Posterior cingulate gyrus (tissue), 11 donors: ENCODE measurements around the gene KBTBD7.

ENCODE experiments used
- DNase-seq, 10 donors: peaks; one replicate each; pipeline versions ENCODE4 v3.0.0 to v3.0.0-alpha.2; 2020 to 2021; ENCODE audit warnings: mixed read lengths in 3 of 10
- intact Hi-C: fragments of 100-400 bp; cut with DNase I; formaldehyde crosslinking; loops from one replicate; pipeline ENCODE4 v1.15.1; 2023

KBTBD7 gene, protein sequence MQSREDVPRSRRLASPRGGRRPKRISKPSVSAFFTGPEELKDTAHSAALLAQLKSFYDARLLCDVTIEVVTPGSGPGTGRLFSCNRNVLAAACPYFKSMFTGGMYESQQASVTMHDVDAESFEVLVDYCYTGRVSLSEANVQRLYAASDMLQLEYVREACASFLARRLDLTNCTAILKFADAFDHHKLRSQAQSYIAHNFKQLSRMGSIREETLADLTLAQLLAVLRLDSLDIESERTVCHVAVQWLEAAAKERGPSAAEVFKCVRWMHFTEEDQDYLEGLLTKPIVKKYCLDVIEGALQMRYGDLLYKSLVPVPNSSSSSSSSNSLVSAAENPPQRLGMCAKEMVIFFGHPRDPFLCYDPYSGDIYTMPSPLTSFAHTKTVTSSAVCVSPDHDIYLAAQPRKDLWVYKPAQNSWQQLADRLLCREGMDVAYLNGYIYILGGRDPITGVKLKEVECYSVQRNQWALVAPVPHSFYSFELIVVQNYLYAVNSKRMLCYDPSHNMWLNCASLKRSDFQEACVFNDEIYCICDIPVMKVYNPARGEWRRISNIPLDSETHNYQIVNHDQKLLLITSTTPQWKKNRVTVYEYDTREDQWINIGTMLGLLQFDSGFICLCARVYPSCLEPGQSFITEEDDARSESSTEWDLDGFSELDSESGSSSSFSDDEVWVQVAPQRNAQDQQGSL

DNA sequence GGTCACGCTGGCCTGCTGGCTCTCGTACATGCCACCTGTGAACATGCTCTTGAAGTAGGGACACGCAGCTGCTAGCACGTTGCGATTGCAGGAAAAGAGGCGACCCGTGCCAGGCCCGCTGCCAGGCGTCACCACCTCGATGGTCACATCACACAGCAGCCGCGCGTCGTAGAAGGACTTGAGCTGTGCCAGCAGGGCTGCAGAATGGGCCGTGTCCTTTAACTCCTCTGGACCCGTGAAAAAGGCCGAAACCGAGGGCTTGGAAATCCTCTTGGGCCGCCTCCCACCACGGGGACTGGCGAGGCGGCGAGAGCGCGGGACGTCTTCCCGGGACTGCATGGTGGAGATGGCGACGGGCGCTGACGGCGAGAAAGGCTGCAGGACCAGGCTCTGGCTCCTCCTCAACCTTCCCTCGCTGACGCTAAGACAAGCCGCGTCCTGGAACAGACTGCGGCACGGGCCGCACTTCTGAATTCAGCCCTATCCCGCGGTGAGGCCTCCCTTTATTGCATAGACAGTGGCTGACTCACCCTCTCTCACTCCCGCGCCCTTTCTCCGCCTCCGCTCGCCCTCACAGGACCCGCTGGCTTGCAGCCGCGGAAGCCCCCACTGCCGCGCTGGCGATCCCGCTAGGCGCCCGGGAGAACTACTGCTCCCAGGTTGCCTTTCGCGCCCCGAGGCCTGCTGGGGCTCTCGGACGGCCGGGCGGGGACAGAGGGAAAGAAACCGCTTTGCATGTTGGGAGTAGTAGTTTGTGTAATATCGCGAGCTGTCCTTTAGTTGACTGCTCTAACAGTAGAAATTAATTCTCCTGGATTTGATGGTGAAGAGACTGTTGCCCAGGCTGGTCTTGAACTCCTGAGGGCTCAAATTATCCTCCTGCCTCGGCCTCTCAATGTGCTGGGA is at the start of gene KBTBD7:
Gene KBTBD7 (minus strand): TSS at position 651 of the 906 bp plus-strand sequence. CDS start 312 bp downstream, at position 339.
- peak; percentile 91 to 99 (median 96) for DNase-seq
- intact Hi-C loops, result loop anchor here (1.0 to 10.0 kb wide), 3 partner anchors 62 to 129 kb away; partner anchors contain the start of genes KBTBD6, NAA16 and WBP4

DNA sequence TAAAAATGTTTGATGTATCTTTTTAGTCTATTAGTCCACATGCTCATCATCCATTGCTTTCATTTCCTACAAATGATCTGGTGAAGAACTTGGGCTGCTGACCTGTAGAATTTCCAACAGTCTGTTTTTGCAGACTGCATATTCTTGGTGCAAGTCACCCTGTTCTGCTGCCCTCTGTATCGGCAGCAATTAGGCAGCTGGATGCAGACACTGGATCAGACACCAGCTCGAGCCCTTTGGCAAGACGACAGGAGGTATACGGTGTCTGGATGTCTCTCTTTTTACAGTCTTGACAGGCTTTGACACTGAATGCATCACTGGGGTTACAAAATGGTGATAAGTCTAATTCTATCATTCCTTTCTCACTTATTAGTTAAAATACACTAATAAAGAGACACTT is 47.3 kb upstream of the KBTBD7 start:
- intact Hi-C loops, result no loop called here

DNA sequence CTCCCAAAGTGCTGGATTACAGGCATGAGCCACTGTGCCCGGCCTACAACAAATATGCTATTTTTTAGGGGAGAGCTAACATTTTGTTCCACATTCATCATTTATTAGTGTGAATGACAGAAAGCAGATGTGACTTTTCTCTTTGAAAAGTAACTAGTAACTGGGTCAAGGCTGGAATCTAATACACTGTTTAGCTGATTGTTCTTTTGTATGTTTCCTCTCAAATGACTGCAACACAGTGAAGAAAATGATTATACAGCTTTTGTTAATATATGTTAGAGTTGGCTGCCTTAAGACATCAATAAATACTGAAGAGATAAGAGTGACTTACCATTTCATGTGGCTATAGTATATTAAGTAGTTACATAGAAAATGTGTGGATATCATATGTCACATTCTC is 42.0 kb upstream of the KBTBD7 start:
- DNase-seq, result no peak
- intact Hi-C loops, result no loop called here

More for the DNA sequence above, 47.3 kb upstream of the KBTBD7 start:
- no peak for DNase-seq

DNA sequence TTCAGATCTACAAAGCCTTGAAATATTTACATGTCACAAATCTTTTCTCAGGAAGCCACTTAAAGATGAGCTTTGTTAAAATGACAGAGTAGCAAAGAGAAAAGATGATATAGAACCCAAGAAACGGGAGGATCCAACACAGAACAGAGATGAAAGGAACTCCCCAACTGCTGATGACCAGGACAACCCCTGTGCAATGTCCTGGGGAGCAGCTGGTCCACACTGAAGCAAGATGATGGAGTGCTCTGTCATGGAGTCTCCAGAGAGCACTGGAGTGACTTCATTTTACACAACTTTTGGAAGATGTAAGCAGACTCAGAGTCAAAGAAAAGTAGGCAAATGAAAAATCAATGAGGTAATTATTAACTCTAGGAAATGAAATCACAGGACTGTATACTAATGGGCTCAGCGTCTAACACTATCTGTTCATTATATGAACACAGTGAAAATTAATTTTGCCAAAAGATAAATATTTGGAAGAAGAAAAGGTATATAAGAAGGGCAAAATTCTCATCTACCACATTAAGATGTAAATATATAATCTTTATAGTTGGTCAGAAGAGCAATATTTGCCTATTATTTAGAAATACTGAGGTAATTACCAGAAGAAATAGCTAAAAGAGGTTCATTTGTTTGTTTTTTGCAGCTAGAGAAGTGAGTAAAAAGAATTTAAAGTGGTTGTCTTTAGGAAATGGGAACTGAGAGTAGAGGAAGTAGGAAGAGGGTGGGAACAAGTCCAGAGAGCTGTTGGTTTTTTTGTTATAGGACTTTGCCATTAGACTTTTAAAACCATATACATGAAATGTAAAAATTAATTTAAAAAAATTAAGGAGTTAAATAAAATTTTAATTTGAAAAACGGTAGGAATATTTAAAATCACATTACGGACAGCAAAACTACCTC is 38.5 kb upstream of the KBTBD7 start:
- intact Hi-C loops, result no loop called here
- no peak for DNase-seq

DNA sequence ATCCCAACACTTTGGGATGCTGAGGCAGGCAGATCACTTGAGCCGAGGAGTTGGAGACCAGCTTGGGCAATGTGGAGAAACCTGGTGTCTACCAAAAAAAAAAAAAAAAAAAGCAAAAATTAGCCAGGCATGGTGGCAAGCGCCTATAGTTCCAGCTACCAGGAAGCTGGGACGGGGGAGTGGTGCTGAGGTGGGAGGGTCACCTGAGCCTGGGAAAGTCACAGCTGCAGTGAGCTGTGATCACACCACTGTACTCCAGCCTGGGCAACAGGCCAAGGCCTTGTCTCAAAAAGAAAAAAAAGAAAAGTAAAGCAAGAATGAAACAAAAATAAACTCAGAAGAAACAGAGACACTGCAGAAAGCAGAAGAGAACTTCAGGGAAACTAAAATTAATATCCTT is 37.4 kb upstream of the KBTBD7 start:
- no peak for DNase-seq

DNA sequence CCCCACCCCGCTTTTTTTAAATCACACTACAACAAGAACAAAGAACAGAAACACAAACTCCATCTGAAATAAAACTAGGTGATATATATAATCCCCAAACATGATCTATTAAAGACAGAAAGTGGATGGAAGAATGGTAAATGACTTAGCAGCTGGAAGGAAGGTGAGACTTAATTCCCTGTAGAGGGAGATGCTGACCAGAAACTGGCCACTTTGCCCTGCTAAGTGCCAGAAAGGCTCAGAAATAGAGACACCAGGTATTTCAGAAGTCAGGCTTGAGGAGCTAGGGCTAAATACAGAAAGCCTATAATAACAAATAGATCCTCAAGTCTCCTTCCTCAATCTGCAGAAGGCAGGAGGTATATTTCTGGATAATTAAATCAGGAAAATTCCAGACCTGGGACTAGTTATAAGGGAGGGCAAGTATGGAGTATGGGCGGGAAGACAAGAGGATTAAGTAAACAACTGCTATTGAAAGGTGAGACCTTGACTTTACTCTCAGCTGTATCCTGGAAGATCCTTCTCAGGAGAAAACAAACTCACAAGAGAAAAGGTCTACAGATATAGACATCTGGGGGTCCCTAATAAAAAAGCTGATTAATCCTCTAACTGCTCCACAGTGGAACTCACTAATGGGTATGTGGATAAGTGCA is 36.8 kb upstream of the KBTBD7 start:
- DNase-seq, result no peak
- intact Hi-C loops, result no loop called here

More for the DNA sequence above, 37.4 kb upstream of the KBTBD7 start:
- intact Hi-C loops, result no loop called here

DNA sequence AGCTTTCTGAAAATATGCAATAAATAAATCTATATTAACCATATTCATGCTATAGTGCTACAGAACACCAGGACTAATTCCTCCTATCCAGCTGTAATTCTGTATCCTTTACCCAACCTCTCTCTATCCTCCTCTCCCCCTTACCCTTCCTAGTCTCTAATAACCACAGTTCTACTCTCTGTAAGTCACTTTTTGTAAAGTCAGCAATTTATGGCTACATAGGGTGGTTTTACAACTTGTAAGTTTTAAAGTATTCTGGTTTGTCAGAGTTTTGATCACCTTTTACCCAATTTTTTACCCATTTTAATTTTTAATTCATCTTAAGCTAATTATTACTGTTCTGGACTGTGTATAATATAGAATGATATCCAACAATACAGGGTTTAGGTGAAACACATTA is 35.0 kb upstream of the KBTBD7 start:
- no peak for DNase-seq
- intact Hi-C loops, result no loop called here

DNA sequence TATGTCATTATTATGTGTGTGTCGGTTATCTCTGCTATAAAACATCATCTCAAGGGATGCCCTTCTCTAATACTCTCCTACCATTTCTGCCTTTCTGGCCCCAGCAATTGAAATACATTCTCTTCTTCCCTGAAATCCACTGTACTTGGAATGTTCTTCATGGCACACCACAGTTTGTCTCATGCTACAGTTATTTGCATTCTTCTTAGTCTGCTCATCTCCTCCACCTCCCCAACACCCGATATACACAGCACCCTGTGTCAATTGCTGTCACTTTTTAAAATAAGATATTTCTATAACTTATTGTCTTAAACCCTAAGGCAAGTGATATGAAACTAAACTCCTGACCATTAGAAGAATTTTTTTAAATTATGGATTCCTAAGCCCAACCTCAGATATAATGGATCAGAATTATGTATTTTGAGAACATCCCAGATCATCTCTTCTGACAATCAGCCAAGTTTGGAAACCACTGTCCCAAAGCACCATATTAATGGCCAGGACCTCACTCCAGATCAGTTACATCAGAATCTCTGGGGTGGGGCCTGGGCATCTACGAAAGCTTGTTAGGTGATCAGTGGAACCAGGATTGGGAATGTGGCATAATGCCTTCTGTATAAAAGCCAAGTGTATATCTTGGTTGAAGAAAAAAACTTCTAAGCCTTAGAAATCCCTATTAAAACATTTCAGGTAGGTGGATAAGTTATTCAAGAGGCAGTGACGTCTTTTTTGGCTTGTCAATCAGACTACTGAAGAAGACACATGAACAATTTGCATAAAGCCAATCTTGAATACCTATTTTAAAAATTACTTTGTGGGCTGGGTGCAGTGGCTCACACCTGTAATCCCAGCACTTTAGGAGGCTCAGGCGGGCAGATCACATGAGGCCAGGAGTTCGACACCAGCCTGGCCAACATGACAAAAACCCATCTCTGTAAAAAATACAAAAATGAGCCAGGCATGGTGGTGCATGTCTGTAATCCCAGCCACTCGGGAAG is 30.0 kb upstream of the KBTBD7 start:
- intact Hi-C loops, result no loop called here
- DNase-seq, result no peak

DNA sequence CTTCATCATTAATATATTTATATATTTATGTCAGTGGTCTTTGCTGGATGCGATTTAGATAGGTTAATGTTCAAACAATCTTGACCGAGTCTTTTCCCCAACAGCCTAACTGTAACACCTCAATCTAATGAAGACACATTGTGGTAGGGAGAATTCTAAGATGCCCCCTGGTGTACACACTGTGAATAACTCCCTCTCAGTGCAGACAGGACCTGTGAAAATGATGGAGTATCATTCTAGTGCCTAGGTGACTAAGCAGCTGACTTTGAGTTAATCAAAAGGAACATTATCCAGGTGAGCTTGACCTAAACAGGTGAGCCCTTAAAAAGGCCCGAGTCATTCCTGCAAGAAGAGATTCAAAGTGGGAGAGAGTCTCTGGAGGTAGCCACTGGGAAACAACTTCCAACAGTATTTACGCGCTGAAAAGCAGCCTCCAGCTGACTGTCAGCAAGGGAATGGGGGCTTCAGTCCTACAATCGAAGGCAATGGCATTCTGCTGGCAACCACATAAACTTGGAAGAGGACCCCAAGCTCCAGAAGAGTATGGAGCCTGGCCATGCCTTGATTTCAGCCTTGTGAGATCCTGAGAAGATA is 28.0 kb upstream of the KBTBD7 start:
- intact Hi-C loops, result loop anchor here (2.0 kb wide), 1 partner anchor 148 kb away; no protein-coding TSS in a partner anchor
- peak in 5 of 10 donors; percentile 12 to 80 (median 33) for DNase-seq

DNA sequence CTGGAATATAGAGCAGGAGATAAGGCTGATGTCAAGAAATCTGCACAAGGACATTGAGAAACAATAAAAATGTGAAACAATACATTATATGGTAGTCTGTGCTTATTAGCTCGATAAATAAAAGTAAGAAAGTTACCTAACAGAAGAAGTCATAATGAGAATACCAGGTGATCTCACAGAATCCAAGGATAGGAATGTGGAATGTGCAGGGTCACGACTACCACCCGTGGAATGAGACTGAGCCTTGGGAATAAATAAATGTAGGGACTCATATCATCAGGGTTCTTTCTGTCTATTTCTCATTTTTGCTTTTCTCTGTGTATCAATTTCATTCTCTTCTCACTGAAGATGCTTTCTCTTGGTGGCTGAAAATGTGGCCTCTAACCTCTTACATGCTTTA is 26.0 kb upstream of the KBTBD7 start:
- intact Hi-C loops, result no loop called here

DNA sequence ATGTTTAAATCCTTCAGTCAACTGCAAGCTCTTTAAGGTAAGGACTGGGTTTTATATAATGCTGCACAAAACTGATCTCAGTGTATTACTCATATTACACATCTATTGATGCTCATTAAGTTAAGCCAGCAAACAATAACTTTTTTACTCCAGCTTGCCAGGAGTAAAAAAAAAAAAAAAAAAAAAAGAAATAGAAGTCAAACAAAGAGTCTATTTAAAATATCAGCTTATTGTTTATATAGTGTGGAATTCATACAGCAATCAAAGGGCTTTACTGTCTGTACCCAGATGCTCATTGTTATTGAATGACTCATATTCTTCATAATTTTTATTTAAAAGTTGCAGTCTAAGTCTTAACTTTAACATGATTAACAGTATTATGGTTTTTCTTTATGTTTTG is 21.8 kb upstream of the KBTBD7 start:
- DNase-seq, result no peak
- intact Hi-C loops, result no loop called here

More for the DNA sequence above, 26.0 kb upstream of the KBTBD7 start:
- no peak for DNase-seq

DNA sequence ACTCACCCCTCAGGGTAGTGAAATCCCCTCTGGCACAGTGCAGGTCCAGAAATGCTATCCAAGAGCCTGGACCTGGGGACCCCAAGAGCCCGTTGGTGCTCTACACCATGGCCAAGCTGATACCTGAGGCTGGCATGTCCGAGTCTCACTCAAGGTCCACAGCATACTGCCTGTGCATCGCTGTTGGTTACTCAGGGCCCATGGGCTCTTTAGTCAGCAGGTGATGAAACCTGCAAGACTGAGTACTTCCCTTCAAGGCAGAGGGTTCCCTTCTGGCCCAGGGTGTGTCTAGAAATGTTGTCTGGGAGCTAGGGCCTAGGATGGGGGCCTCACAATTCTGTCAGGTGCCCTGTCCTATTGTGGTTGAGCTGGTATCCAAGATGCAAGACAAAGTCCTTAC is 19.6 kb upstream of the KBTBD7 start:
- no peak for DNase-seq
- intact Hi-C loops, result no loop called here

DNA sequence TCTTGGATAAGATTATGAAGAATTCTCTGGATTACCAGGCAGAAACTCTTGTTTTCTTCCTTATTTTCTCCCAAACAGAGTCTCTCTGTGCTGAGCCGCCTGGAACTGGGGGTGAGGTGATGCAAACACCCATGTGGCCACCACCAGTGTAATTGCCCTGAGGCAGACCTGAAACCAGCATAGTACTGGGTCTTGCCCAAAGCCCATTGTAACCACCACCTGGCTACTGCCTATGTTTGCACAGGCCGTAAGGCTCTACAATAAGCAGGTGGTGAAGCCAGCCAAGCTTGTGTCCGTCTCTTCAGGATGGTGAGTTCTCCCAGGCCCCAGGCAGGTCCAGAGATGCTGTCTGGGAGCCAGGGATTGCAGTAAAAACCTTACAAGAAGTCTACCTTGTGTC is 18.9 kb upstream of the KBTBD7 start:
- DNase-seq, result no peak
- intact Hi-C loops, result no loop called here

DNA sequence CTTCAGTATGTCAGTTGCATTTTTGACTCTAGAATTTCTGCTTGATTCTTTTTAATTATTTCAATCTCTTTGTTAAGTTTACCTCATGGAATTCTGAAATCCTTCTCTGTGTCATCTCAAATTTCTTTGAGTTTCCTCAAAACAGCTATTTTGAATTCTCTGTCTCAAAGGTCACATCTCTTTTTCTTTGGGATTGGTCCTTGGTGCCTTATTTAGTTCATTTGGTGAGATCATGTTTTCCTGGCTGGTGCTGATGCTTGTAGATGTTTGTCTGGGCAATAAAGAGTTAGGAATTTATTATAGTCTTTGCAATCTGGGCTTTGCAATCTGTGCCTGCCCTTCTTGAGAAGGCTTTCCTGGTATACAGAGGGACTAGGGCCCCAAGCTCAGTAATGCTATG is 18.5 kb upstream of the KBTBD7 start:
- intact Hi-C loops, result no loop called here
- DNase-seq, result no peak

DNA sequence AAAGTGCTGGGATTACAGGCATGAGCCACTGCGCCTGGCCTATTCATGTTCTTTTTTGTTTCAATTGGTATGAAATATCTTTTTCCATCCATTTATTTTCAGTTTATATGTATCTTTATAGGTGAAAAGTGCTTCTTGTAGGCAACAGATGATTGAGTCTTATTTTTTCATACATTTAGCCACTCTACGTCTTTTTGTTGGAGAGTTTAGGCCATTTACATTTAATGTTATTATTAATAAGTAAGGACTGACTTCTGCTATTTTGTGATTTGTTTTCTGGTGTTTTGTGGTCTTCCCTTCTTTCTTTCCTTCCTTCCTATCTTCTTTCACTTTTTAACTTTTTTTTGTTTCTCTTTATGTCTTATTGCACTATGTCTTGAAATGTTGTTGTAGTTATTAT is 16.7 kb upstream of the KBTBD7 start:
- intact Hi-C loops, result no loop called here
- no peak for DNase-seq

DNA sequence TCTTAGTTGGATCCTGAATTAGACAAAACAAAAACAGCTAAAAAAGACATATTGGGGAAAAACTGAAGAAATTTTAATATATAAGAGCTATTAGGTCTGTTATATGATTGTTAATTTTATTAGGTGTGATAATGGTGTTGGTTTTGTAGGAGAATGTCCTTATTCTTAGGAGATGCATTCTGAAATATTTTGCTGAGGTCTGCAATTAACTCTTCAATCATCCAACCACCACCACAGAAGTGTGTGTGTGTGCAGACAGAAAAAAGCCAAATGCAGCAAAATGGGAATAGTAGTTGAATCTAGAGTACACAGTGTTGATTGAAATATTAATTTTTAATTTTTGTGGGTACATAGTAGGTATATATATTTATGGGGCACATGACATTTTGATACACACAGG is 12.1 kb upstream of the KBTBD7 start:
- intact Hi-C loops, result no loop called here

DNA sequence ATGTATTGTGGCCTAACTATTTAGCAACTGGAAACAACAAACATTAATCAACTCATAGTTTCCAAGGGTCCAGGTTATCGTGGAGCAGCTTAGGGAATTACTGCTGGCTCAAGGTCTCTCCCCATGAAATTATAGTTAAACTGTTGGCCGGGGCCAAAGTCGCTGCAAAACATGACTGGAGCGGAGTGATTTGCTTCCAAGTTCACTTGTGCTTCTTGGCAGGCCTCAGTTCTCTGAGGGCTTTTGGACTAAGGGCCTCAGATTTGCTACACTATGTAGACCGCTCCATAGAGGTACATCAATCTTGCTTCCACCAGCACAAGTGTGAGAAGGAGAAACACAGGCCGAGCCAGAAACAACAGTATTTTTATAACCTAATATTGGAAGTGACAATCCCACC is 9.4 kb upstream of the KBTBD7 start:
- intact Hi-C loops, result no loop called here
- no peak for DNase-seq

More for the DNA sequence above, 12.1 kb upstream of the KBTBD7 start:
- DNase-seq, result no peak

DNA sequence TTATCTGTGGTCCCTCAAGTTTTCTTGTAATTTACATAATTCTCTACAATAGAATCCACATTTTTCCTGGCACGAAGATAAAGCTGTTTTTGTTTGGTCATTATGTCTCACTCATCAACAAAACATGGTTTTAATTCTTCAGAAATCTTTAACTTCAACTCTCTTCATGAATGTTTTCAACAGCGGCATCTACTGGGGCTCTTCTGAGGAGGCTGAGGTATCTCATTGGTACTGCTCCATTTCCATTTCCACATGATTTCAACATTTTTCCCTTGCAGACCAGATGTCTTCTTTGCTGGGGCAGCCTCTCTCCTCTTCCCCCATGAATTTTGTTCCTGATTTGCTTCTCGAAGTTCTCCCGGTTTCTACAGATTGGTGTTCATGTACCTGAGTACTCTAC is 5.8 kb upstream of the KBTBD7 start:
- intact Hi-C loops, result no loop called here
- no peak for DNase-seq
